RKO (cell line): ENCODE data around the gene PRUNE1.
A peak's percentile ranks its signal among the peaks of the same experiment; 100 is the strongest.

Experiments used
- DNase-seq: peaks from one replicate; pipeline ENCODE4 v3.0.0-alpha.2; 2016; ENCODE audit warnings: low spot score

Gene PRUNE1

DNA sequence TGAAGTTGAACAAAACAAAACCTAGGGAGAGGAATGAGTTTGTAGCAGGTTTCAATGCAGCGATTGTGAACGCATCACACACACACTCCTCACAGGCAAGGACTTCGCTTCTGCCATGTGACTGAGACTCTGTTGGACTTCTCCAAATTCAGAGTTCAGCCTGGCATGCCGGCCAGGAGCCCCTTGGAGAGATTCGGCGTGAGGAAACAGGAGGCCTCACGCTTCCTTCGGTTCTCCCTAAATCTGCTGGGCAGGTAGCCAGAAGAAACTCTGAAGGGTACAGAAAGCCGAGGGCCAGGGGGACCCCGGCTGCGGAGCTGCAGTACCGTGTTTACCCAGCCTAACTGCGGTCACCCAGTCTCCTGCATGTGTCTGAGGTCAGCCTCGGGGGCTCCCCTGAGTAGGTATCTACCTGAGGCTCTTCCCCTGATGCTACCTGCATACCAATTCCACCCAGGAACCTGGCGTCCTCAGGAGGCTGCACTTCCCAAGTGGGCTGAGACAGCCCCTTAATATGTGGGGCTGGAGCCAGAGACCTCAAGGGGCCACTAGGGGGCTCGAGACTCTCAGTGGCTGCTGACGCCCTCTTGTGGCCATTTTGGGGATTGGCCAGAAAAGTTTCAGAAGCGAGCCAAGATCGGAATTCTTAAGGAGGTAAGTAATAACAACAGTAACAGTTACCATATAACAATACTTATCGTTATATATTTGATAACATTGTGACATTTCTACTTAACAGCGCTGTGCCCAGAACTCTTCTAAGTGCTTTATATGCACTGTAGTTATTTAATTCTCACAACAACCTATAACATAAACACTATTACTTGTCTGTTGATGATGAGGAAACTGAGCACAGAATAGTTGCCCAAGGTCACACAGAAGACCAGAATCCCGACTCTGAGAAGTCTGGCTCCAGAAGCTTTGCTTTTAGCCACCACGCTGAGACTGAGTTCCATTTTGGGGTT is 28.9 kb upstream of the PRUNE1 start:
- DNase-seq: peak; percentile 88

DNA sequence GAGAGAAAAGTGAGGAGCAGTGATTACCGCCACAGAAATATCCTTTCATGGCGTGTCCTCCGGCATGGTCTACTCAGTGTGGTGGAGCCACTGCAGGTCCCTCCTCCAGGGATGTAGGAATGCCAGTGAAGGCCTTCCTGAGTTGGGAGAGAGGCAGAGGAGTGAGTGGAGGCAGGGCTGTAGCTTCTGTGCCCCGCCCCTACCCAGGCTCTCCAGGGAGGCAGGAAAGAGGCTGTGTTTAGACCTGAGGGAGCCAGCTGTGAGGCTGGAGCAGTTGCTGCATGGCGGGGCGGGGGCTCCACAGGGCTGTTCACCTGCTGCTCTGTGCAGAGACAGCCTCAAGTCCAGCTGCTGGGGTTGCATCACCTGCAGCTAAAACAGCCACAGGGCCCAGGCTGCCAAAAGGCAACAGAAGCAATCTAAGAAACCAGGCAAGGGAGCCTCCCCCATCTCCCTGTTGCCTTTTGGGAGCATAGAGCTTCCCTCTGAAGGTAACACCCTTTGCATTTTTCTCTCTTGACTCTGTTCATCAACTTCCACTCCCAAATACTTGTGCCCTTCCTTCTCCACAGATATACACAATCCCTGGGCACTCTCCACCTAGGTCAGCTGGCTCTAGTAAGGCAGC is 27.0 kb upstream of the PRUNE1 start:
- DNase-seq: no peak

- DNase-seq: no peak
Measured at GRCh38 chr1:150981805-150982712, 26.2 kb upstream of the PRUNE1 start, which contains the start of gene ANXA9. TSS of gene ANXA9 (plus strand) at chr1:150982292. CDS start at chr1:150983106, 814 bp downstream.

DNA sequence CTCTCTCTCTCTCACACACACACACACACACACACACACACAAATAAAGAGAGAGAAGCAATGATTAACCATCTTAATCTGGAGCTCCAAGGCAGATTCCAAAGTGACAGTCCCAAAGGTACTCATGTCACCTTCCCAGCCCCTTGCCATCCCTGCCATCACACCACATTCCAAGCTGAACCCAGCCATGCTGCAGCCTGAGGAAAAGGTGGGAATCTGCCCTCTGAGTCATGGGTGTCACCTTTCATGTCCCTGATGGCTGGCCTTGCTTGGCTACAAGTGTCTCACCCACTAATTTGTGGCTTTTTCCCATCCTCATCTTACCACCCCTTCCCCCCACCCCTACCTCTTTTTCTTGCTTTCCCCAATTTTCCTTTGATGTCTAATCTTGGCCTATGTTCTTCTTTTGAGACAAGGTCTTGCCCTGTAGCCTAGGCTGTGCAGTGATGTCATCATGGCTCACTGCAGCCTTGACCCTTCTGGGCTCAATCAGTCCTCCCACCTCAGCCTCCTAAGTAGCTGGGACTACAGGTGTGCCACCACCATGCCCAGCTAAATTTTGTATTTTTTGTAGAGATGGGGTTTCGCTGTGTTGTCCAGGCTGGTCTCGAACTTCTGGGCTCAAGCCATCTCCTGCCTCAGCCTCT is 22.9 kb upstream of the PRUNE1 start:
- DNase-seq: no peak

GRCh38 chr1:150987924-150988323 is 20.3 kb upstream of the PRUNE1 start:
- DNase-seq: no peak

GRCh38 chr1:150992626-150993025 is 15.6 kb upstream of the PRUNE1 start:
- DNase-seq: no peak

DNA sequence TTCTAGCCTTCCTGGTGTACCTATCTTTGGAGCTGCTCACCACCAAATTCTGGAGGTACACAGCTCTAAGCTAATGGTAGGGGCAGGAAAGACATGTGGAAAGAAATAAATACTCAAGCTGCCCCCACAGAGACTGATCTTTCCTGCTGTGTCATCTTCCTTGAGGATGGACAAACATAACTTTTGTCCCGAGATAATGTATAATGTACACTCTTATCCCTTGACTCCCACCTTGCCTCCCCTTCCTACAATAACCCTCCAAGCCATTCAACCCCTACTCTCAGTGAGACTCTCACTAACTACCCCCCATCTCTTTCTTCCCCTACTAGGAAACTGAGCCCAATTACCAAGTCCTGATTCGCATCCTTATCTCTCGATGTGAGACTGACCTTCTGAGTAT is 14.0 kb upstream of the PRUNE1 start:
- DNase-seq: no peak

DNA sequence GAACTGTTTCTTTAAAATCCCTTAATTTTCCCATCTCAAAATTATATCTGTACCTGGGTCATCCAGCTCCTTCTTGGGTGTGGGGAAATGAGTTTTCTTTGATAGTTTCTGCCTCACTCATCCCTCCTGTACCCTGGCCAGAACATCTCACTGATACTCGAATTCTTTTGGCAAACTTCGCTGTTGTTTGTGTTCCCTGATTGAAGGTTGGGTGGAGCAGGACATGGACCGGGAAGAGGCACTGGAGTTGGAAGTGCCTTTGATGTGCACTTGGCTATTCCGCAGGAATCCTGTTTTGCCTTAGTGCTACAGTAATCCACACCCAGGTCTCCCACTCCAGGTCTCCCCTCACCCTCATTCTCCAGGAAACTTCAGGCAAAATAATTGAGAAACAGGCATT is 12.8 kb upstream of the PRUNE1 start:
- no peak for DNase-seq

GRCh38 chr1:150995896-150996295 is 12.4 kb upstream of the PRUNE1 start:
- DNase-seq: no peak

GRCh38 chr1:150997126-150997872 is 10.9 kb upstream of the PRUNE1 start:
- DNase-seq: no peak

DNA sequence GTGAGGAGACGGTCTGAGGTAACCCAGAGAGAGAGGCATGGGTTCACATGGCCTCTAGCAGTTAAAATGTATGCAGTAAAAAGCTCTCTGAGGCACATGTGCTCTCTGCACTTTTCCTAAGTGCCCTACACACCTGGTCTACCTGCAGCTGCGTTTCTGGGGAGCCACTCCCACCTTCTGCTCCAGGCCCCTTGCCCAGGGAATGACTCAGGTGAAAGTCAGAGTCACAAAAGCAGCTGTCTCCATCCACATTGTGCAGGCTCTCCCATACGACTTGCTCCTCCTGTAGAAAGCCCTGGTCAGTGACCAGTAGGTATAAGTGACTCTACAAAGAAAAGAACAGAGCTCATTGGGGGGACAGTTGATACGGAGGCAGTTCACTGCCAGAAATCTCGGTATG is 10.3 kb upstream of the PRUNE1 start:
- no peak for DNase-seq

GRCh38 chr1:150999051-150999674 is 9.1 kb upstream of the PRUNE1 start:
- DNase-seq: peak; percentile 79

DNA sequence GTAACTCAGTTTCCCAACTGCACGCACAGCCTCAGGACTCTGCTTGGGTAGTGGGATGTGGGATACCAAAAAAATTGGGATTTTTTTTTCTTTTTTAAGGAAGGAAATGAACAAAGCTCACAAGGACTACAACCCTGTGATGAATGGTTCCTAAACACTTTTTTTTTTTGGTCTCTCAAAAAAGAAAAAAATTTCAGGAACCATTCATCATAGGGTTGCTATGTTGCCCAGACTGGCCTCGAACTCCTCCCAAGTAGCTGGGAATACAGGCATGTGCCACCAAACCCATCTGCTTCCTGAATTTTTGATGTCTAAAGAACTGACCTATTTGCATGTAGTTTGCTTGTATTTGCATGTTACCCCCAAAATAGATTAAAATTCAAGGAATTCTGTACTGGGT is 8.3 kb upstream of the PRUNE1 start:
- DNase-seq: no peak

DNA sequence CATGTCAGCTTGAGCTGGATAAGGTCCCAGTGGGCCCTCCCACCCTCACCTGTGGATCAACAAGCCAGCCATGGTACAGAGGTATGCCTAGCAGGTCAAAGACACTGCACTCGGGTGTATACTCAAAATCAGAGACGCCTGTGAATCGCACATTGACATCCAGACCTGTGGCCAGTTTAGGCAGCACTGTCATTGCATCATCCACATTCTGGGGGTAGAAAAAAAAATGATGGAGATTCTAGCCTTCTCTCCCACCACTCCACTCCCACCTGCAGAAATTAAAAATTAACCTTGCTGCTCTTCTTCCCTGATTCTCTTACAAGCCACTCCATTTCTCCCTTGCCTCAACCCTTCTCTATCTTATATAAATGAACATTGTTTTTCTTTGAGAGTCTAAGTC is 7.8 kb upstream of the PRUNE1 start:
- no peak for DNase-seq

GRCh38 chr1:151001602-151002001 is 6.6 kb upstream of the PRUNE1 start:
- DNase-seq: no peak

GRCh38 chr1:151002051-151002450 is 6.2 kb upstream of the PRUNE1 start:
- no peak for DNase-seq

GRCh38 chr1:151002611-151003010 is 5.6 kb upstream of the PRUNE1 start:
- no peak for DNase-seq

DNA sequence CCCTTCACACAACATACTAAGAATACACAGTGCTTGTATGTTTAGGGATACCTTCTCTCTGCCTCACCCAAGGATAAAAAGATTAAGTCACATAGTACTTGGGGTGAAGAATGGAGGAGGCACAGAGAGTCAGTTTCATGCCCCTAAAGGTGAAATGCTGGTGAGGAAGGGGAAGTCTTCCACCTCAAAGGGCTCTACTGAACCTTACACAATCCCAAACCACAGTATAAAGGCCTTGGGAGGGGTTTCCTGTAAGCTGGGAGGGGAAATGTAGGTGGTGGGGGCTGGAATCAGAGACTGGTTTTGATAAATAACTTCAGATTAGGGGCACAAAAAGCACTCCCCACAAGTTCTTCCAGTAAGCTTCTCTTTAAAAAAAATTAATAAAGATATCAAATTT is 5.1 kb upstream of the PRUNE1 start:
- no peak for DNase-seq

GRCh38 chr1:151005729-151006319 is 2.4 kb upstream of the PRUNE1 start:
- DNase-seq: no peak
